K562 (cell line): Measurements from ENCODE around the gene MATN4. TPM values are rescaled to one million over a fixed set of nuclear protein-coding genes. Genes with fewer than 3 reads are reported as not detected.

Experiments used
- ATF2 ChIP-seq: sonication (generic); formaldehyde crosslinking; IDR thresholded peaks from 2 replicates; pipeline ENCODE4 v1.8.1; 2022; ENCODE audit warnings: missing genetic modification reagents
- ATF3 ChIP-seq, 2 experiments: fragments of 450-650 bp in 1 of 2; sonication (generic) in 1 of 2; formaldehyde crosslinking in 1 of 2; IDR thresholded peaks in 1 of 2; conservative IDR thresholded peaks in 1 of 2; 2 replicates each; pipeline versions ENCODE4 v1.6.1 to v1.8.1; 2016 to 2023; ENCODE audit warnings: mild to moderate bottlenecking in 2 of 2, moderate library complexity in 2 of 2, inconsistent platforms in 1 of 2, missing genetic modification reagents in 1 of 2
- ETV5 ChIP-seq: sonication (generic); formaldehyde crosslinking; IDR thresholded peaks from 2 replicates; pipeline ENCODE4 v1.4.0; 2020; ENCODE audit warnings: low read depth, mild to moderate bottlenecking, missing genetic modification reagents
- EWSR1 ChIP-seq: fragments of 450-650 bp; IDR thresholded peaks from 2 replicates; pipeline ENCODE4 v1.6.1; 2018; ENCODE audit warnings: borderline replicate concordance, mild to moderate bottlenecking, low read depth, moderate library complexity; ENCODE audit not compliant: partially characterized antibody
- HMGN3 ChIP-seq: IDR thresholded peaks from 2 replicates; pipeline ENCODE4 v1.6.1; 2011; ENCODE audit warnings: borderline replicate concordance, low read depth, mild to moderate bottlenecking, mixed read lengths, low read length; ENCODE audit not compliant: insufficient read length; ENCODE audit errors: extremely low read depth
- MAZ ChIP-seq, 2 experiments: fragments of 450-650 bp in 1 of 2; sonication (generic) in 1 of 2; formaldehyde crosslinking; IDR thresholded peaks in 1 of 2; conservative IDR thresholded peaks in 1 of 2; 2 replicates each; pipeline versions ENCODE4 v1.4.0 to v1.5.0; 2020; ENCODE audit warnings: mild to moderate bottlenecking in 1 of 2, missing genetic modification reagents in 1 of 2
- SIX5 ChIP-seq, 2 experiments: IDR thresholded peaks; 2 replicates each; pipeline ENCODE4 v1.6.1; 2011; ENCODE audit warnings: low read length in 2 of 2, borderline replicate concordance in 1 of 2, low read depth in 1 of 2, mild to moderate bottlenecking in 1 of 2, moderate library complexity in 1 of 2; ENCODE audit not compliant: insufficient read depth in 1 of 2
- SMAD4 ChIP-seq: fragments of 250-450 bp; sonication (Bioruptor Pico); conservative IDR thresholded peaks from 2 replicates; pipeline ENCODE4 v1.8.0; 2021; ENCODE audit warnings: inconsistent platforms, mild to moderate bottlenecking, moderate library complexity
- TBP ChIP-seq: optimal IDR thresholded peaks from 2 replicates; pipeline ENCODE3; 2011; ENCODE audit warnings: low read depth, low read length, improper control_type of control experiment
- ZNF12 ChIP-seq: sonication (generic); formaldehyde crosslinking; IDR thresholded peaks from 2 replicates; pipeline ENCODE4 v1.4.0; 2020; ENCODE audit warnings: mild to moderate bottlenecking, missing genetic modification reagents
- ZNF224 ChIP-seq: sonication (generic); formaldehyde crosslinking; IDR thresholded peaks from 2 replicates; pipeline ENCODE4 v1.8.0; 2022; ENCODE audit warnings: mild to moderate bottlenecking, missing genetic modification reagents
- ZNF431 ChIP-seq: sonication (generic); formaldehyde crosslinking; IDR thresholded peaks from 2 replicates; pipeline ENCODE4 v1.8.0; 2022; ENCODE audit warnings: mild to moderate bottlenecking, missing genetic modification reagents
- ZNF584 ChIP-seq: fragments of 200-800 bp; sonication (Bioruptor generic); IDR thresholded peaks from 2 replicates; pipeline ENCODE4 v1.6.1; 2016; ENCODE audit warnings: low read depth, mild to moderate bottlenecking, missing genetic modification characterization, missing compliant biosample characterization
- polyA plus RNA-seq, 8 experiments: library from polyadenylated mRNA; depleted of rRNA in 4 of 8; stranded (reverse) in 5 of 8; unstranded in 3 of 8; fragments of >200 nt; fragmentation: Nextera tagmentation in 2 of 8; fragmentation: Illumina TruSeq in 1 of 8; extraction: Ambion mirVana in 2 of 8; extraction: Trizol in 1 of 8; gene quantifications; 2 replicates each; pipeline versions ENCODE4 v1.2.1 to v1.2.3, GENCODE V29; 2011 to 2014; ENCODE audit warnings: inconsistent platforms in 1 of 8, missing spikeins in 1 of 8
- total RNA-seq, 7 experiments: library from RNA; depleted of rRNA in 6 of 7; stranded (reverse); fragments of >200 nt in 6 of 7; fragmentation: Illumina TruSeq in 2 of 7; extraction: Trizol in 2 of 7; gene quantifications; 2 replicates each; pipeline versions ENCODE4 v1.2.1 to v1.2.3, GENCODE V29; 2011 to 2021; ENCODE audit warnings: low replicate concordance in 1 of 7
- TF ChIP-seq, protein P1 (sequence below): fragments of 250-450 bp; sonication (Bioruptor Pico); IDR thresholded peaks from 2 replicates; pipeline ENCODE4 v1.4.0; 2020
- TF ChIP-seq, protein P2 (sequence below), 3 experiments: fragments of 200-800 bp in 1 of 3; sonication (Bioruptor generic) in 1 of 3; sonication (generic) in 1 of 3; formaldehyde crosslinking in 1 of 3; IDR thresholded peaks; 2 replicates each; pipeline versions ENCODE4 v1.6.1 to v1.8.0; 2016 to 2022; ENCODE audit warnings: mild to moderate bottlenecking in 2 of 3, missing compliant biosample characterization in 2 of 3, missing genetic modification characterization in 2 of 3, missing genetic modification reagents in 1 of 3

Gene MATN4
- total and polyA plus RNA-seq, 9 of the 15 experiments (the other 6 are each of a cell fraction or from before 2014, with no cell fraction given) = 0.09 TPM; not detected in 8

DNA sequence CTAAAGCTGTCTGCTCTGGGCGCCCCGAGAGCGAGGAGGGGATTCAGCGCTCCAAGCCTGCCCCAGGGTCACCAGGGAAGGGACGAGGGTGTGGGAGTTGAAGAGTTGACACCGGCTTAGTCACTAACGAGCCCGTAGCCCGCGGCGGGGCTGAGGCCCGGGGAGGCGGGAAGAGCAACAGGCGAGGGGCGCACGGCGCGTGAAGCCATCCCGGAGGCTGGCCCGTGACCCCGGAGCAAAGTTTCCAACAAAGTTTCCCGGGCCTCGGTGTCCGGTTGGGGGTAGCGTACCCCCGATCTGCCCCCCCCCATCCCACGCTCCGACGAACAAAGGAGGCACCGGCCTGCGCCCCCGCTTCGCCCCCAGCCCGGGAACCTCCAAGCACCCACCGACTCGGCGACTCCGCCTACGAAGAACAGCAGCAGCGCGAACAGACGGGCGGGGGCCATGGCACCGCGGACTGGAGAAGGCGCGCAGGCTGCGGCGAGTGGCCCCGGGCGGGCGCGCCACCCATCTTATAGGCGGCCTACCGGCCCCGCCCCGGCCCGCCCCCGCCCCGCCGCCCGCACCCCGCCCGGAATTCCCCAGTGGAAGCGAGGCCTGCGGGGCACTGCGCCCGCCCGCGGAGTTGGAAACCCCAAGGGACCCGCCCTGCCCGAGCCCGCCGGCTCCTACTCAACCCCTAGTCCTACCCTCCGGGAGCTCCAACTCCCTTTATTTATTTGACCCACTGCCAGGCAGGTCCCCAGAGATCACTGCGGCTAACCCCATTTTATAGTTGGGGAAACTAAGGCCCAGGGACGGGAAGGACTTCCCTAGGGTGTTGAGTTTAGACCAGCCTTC, 40.1 kb upstream of the MATN4 start, which contains the start of gene SDC4 (continued):
- TF ChIP-seq TBP = peak; percentile 93
- peak; percentile 75 to 78 for TF ChIP-seq MAZ (CRISPR knock-in tag; conservative IDR thresholded peaks at IDR 0.05 in 1 of 2, IDR thresholded peaks at IDR 0.05 in 1 of 2)
- TF ChIP-seq, protein P1, sequence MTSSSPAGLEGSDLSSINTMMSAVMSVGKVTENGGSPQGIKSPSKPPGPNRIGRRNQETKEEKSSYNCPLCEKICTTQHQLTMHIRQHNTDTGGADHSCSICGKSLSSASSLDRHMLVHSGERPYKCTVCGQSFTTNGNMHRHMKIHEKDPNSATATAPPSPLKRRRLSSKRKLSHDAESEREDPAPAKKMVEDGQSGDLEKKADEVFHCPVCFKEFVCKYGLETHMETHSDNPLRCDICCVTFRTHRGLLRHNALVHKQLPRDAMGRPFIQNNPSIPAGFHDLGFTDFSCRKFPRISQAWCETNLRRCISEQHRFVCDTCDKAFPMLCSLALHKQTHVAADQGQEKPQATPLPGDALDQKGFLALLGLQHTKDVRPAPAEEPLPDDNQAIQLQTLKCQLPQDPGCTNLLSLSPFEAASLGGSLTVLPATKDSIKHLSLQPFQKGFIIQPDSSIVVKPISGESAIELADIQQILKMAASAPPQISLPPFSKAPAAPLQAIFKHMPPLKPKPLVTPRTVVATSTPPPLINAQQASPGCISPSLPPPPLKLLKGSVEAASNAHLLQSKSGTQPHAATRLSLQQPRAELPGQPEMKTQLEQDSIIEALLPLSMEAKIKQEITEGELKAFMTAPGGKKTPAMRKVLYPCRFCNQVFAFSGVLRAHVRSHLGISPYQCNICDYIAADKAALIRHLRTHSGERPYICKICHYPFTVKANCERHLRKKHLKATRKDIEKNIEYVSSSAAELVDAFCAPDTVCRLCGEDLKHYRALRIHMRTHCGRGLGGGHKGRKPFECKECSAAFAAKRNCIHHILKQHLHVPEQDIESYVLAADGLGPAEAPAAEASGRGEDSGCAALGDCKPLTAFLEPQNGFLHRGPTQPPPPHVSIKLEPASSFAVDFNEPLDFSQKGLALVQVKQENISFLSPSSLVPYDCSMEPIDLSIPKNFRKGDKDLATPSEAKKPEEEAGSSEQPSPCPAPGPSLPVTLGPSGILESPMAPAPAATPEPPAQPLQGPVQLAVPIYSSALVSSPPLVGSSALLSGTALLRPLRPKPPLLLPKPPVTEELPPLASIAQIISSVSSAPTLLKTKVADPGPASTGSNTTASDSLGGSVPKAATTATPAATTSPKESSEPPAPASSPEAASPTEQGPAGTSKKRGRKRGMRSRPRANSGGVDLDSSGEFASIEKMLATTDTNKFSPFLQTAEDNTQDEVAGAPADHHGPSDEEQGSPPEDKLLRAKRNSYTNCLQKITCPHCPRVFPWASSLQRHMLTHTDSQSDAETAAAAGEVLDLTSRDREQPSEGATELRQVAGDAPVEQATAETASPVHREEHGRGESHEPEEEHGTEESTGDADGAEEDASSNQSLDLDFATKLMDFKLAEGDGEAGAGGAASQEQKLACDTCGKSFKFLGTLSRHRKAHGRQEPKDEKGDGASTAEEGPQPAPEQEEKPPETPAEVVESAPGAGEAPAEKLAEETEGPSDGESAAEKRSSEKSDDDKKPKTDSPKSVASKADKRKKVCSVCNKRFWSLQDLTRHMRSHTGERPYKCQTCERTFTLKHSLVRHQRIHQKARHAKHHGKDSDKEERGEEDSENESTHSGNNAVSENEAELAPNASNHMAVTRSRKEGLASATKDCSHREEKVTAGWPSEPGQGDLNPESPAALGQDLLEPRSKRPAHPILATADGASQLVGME (CRISPR knock-in tag) = peak; percentile 35; the same call in 1 of the 2 replicates
- TF ChIP-seq SMAD4 (CRISPR knock-in tag) = peak; percentile 38; the same call in 1 of the 2 replicates
- TF ChIP-seq ZNF431 (CRISPR knock-in tag) = no peak
- no peak for TF ChIP-seq ZNF584 (CRISPR knock-in tag)
- no peak for TF ChIP-seq SIX5 (IDR thresholded peaks at IDR 0.05; ENCODE audit: borderline replicate concordance in 1 of 2, insufficient read depth in 1 of 2, low read depth in 1 of 2, low read length in 2 of 2)
- peak; percentile 59 for TF ChIP-seq HMGN3
- TF ChIP-seq EWSR1 = no peak
- TF ChIP-seq ZNF224 (CRISPR knock-in tag) = no peak
- no peak for TF ChIP-seq ATF2 (CRISPR knock-in tag)
- TF ChIP-seq ATF3 (IDR thresholded peaks at IDR 0.05) = no peak
- no peak for TF ChIP-seq ATF3 (CRISPR knock-in tag; conservative IDR thresholded peaks at IDR 0.05)
- TF ChIP-seq, protein P2, sequence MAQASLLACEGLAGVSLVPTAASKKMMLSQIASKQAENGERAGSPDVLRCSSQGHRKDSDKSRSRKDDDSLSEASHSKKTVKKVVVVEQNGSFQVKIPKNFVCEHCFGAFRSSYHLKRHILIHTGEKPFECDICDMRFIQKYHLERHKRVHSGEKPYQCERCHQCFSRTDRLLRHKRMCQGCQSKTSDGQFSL (CRISPR knock-in tag; IDR thresholded peaks at IDR 0.05) = peak; percentile 96
- TF ChIP-seq, protein P2 (tag; IDR thresholded peaks at IDR 0.05) = peak in 1 of 2 experiments; percentile 75; a peak in 2 of 4 replicates
- TF ChIP-seq ZNF12 (CRISPR knock-in tag) = peak; percentile 44; the same call in 1 of the 2 replicates
- peak; percentile 43; the same call in 1 of the 2 replicates for TF ChIP-seq ETV5 (CRISPR knock-in tag)
